Measurements from ENCODE around the gene DGKQ. TPM values are rescaled to one million over a fixed set of nuclear protein-coding genes. Genes with fewer than 3 reads are reported as not detected.

The DGKQ gene
- total and polyA plus RNA-seq, 2 donors from 2014 or later = 3.5 to 13.7 TPM

DNA sequence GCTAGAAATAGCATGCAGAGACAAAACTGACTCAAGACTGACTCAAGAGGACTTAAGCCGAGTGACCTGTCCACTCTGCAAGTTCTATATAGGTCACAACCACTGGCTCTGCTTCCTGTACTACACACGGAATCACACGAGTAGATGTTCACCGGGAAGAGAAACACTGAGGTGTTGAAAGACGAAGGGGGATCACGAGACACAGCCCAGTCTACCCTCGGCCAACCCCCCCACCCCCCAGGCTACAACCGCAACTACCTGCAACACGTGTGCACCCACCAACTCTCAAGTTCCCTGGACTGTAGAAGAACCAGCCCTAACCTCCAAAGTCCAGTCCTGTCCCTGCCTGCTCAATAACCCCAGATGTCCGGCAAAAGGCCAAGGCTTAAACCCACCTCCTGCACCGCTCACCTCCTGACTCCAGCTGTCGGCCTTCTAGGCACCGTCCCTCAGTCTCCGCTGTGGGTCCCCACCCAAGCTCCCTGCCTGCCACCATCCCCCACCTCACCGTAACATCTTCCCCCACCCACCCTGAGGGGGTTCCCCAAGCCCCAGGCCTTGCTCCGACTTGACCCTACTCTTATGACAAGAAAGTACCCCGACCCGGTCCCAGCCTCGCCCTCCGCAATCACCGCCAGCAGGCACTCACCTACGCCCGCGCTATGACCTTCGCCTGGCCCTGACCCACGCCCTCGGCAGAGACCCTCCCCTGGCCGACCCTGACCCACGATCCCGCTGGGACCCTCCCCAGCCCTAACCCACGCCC lies 42.0 kb downstream of the DGKQ start:
- TF ChIP-seq, protein P1, sequence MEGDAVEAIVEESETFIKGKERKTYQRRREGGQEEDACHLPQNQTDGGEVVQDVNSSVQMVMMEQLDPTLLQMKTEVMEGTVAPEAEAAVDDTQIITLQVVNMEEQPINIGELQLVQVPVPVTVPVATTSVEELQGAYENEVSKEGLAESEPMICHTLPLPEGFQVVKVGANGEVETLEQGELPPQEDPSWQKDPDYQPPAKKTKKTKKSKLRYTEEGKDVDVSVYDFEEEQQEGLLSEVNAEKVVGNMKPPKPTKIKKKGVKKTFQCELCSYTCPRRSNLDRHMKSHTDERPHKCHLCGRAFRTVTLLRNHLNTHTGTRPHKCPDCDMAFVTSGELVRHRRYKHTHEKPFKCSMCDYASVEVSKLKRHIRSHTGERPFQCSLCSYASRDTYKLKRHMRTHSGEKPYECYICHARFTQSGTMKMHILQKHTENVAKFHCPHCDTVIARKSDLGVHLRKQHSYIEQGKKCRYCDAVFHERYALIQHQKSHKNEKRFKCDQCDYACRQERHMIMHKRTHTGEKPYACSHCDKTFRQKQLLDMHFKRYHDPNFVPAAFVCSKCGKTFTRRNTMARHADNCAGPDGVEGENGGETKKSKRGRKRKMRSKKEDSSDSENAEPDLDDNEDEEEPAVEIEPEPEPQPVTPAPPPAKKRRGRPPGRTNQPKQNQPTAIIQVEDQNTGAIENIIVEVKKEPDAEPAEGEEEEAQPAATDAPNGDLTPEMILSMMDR (IDR thresholded peaks at IDR 0.05; ENCODE audit: borderline replicate concordance, extremely low read depth, insufficient read depth) = no peak
- intact Hi-C loops (cut with DNase I) = no loop called here
- H3K4me3 ChIP-seq (ENCODE audit: low read length in 3 of 3) = peak overlapping the region; percentile 69 to 98 (median 85)
- H3K9me3 ChIP-seq (ENCODE audit: control insufficient read depth in 2 of 3, insufficient read depth in 1 of 3, low read length in 3 of 3) = no peaks in the 10 kb centered on the region
- H3K27ac ChIP-seq (ENCODE audit: low read depth in 2 of 2, low read length in 2 of 2) = peak overlapping the region; percentile 91 to 92
- DNase-seq = peak in 3 of 5 donors; percentile 20 to 87 (median 75)
- no peak for FAIRE-seq
- H3K9ac ChIP-seq (ENCODE audit: low read length in 3 of 3) = peak overlapping the region; percentile 34 to 89 (median 70)
- H3K27me3 ChIP-seq (ENCODE audit: control insufficient read depth, insufficient read depth, low read length) = no peaks in the 10 kb centered on the region
- peaks cover 0 to 18% (median 13%) of the 10 kb centered on the region in 3 donors for H3K4me1 ChIP-seq (ENCODE audit: control insufficient read depth in 2 of 3, insufficient read depth in 2 of 3, low read depth in 1 of 3, low read length in 3 of 3)
- H3K36me3 ChIP-seq (ENCODE audit: control insufficient read depth in 2 of 3, insufficient read depth in 3 of 3, low read length in 3 of 3) = no peaks in the 10 kb centered on the region

DNA sequence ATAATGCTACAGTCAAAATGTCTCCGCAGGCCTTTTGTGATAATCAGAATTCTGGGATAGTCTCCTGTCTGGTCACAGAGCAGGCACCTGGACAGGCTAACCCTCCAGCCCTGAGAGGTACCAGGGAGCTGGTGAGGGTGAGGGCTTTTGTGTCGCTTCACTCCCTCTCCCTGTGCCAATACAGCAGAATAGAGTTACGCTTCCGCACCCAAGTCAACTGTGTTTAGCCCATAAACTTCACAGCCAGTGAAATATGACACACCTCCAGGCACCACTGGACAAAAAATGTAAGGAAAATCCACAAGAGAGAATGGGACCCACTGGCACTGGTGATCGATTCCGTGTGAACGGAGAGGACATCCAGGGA lies 42.6 kb downstream of the DGKQ start:
- Histone ChIP-seq H3K9ac (ENCODE audit: low read length in 3 of 3) (peak overlapping the region; percentile 34 to 89 (median 70)), H3K4me1 (ENCODE audit: control insufficient read depth in 2 of 3, insufficient read depth in 2 of 3, low read depth in 1 of 3, low read length in 3 of 3) (peaks cover 0 to 18% (median 16%) of the 10 kb centered on the region in 3 donors), H3K4me3 (ENCODE audit: low read length in 3 of 3) (peak overlapping the region; percentile 69 to 98 (median 85)), H3K27me3 (ENCODE audit: control insufficient read depth, insufficient read depth, low read length) (no peaks in the 10 kb centered on the region), H3K36me3 (ENCODE audit: control insufficient read depth in 2 of 3, insufficient read depth in 3 of 3, low read length in 3 of 3) (no peaks in the 10 kb centered on the region), H3K9me3 (ENCODE audit: control insufficient read depth in 2 of 3, insufficient read depth in 1 of 3, low read length in 3 of 3) (no peaks in the 10 kb centered on the region), H3K27ac (ENCODE audit: low read depth in 2 of 2, low read length in 2 of 2) (peak overlapping the region; percentile 20 to 91)
- FAIRE-seq (no peak), DNase-seq (peak in 2 of 5 donors; percentile 13 to 44)
- intact Hi-C loops (cut with DNase I) = no loop called here
- TF ChIP-seq, protein P1 (IDR thresholded peaks at IDR 0.05; ENCODE audit: borderline replicate concordance, extremely low read depth, insufficient read depth) = no peak

DNA sequence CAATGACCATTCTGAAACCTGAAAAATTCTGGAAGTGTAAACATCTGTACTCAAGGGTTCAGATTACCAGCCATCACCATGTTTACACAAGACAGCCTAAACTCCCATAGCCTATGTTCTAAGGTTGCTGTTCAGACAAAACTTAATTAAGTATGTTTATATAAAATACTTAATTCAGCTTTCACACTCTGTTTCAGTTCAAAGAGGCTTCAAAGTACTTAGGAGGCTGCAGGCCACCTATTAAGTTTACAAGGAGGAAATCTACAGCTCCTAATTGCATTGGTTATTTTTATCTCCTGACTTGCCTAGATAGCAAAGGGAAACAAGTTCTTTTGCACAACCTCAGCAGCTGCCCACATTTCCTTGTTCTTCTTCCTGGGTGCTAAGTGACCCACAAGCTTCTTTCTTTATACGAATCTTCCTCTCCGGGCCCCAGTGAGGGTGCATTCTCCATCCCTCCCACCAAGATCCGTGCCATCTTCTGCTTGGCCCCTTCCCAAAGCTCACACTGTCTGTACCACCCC lies 43.3 kb downstream of the DGKQ start:
- Histone ChIP-seq H3K27me3 (ENCODE audit: control insufficient read depth, insufficient read depth, low read length) (no peaks in the 10 kb centered on the region), H3K4me1 (ENCODE audit: control insufficient read depth in 2 of 3, insufficient read depth in 2 of 3, low read depth in 1 of 3, low read length in 3 of 3) (peaks cover 0 to 18% (median 16%) of the 10 kb centered on the region in 3 donors), H3K9ac (ENCODE audit: low read length in 3 of 3) (no peak overlapping the region), H3K4me3 (ENCODE audit: low read length in 3 of 3) (no peak overlapping the region), H3K27ac (ENCODE audit: low read depth in 2 of 2, low read length in 2 of 2) (no peak overlapping the region), H3K9me3 (ENCODE audit: control insufficient read depth in 2 of 3, insufficient read depth in 1 of 3, low read length in 3 of 3) (no peaks in the 10 kb centered on the region), H3K36me3 (ENCODE audit: control insufficient read depth in 2 of 3, insufficient read depth in 3 of 3, low read length in 3 of 3) (no peaks in the 10 kb centered on the region)
- TF ChIP-seq, protein P1 (IDR thresholded peaks at IDR 0.05; ENCODE audit: borderline replicate concordance, extremely low read depth, insufficient read depth) = no peak
- FAIRE-seq = no peak
- intact Hi-C loops (cut with DNase I) = no loop called here
- peak in 1 of 5 donors; percentile 25 for DNase-seq

Data from kidney (tissue), 14 donors.